Smooth muscle cell (in vitro differentiated cells): ENCODE data around the gene EIF4G1. TPM values are rescaled to one million over a fixed set of nuclear protein-coding genes. Genes with fewer than 3 reads are reported as not detected.

Experiments used
- DNase-seq: peaks from one replicate; lab custom pipeline; 2025; ENCODE audit not compliant: unreplicated experiment; lab: John Stamatoyannopoulos, UW
- H2AFZ ChIP-seq: fragments of 200-600 bp; sonication (generic); 2 replicates; pipeline ENCODE4 v1.6.0; 2016; ENCODE audit warnings: antibody characterized with exemption, low read depth, mild to moderate bottlenecking
- H3F3A ChIP-seq: fragments of 200-600 bp; sonication (generic); 2 replicates; pipeline ENCODE4 v1.6.0; 2017; ENCODE audit warnings: antibody characterized with exemption, low read depth
- H3K27ac ChIP-seq: fragments of 200-600 bp; sonication (generic); 2 replicates; pipeline ENCODE4 v1.5.1; 2016; ENCODE audit warnings: low read depth, mild to moderate bottlenecking
- H3K27me3 ChIP-seq: fragments of 200-600 bp; sonication (generic); 2 replicates; pipeline ENCODE4 v1.6.1; 2016; ENCODE audit warnings: low read depth, mild to moderate bottlenecking
- H3K36me3 ChIP-seq: fragments of 200-600 bp; sonication (generic); 2 replicates; pipeline ENCODE4 v1.5.1; 2016; ENCODE audit warnings: low read depth
- H3K4me1 ChIP-seq: fragments of 200-600 bp; sonication (generic); 2 replicates; pipeline ENCODE4 v1.5.1; 2016; ENCODE audit warnings: low read depth
- H3K4me2 ChIP-seq: fragments of 200-600 bp; sonication (generic); 2 replicates; pipeline ENCODE4 v1.6.0; 2016; ENCODE audit warnings: mild to moderate bottlenecking
- H3K4me3 ChIP-seq: fragments of 200-600 bp; sonication (generic); 2 replicates; pipeline ENCODE4 v1.5.1; 2016; ENCODE audit warnings: mild to moderate bottlenecking
- H3K79me2 ChIP-seq: fragments of 200-600 bp; sonication (generic); 2 replicates; pipeline ENCODE4 v1.6.0; 2016; ENCODE audit warnings: low read depth, mild to moderate bottlenecking
- H3K9ac ChIP-seq: fragments of 200-600 bp; sonication (generic); 2 replicates; pipeline ENCODE4 v1.6.0; 2016; ENCODE audit warnings: low read depth
- H3K9me3 ChIP-seq: fragments of 200-600 bp; sonication (generic); replicated peaks from 2 replicates; pipeline ENCODE4 v1.5.1; 2016; ENCODE audit warnings: low read depth
- H4K20me1 ChIP-seq: fragments of 200-600 bp; sonication (generic); 2 replicates; pipeline ENCODE4 v1.6.0; 2016; ENCODE audit warnings: low read depth
- CTCF ChIP-seq: fragments of 200-600 bp; sonication (generic); IDR thresholded peaks from 2 replicates; pipeline ENCODE4 v1.5.1; 2017; ENCODE audit warnings: borderline replicate concordance, mild to moderate bottlenecking, antibody characterized with exemption; ENCODE audit not compliant: insufficient read depth, poor library complexity, severe bottlenecking
- WGBS: methylation state at CpG from one replicate; pipeline ENCODE4 v1.1.7; 2016; ENCODE audit warnings: low lambda C conversion rate; 5-methylcytosine and 5-hydroxymethylcytosine counted together
- polyA plus RNA-seq: library from polyadenylated mRNA; unstranded; fragments of >200 nt; fragmentation: Nextera tagmentation; extraction: Ambion mirVana; gene quantifications from 2 replicates; pipeline ENCODE4 v1.2.1, GENCODE V29; 2016
- total RNA-seq: library from RNA; depleted of rRNA; stranded (reverse); fragments of >200 nt; gene quantifications from 2 replicates; pipeline ENCODE4 v1.2.3, GENCODE V29; 2014

Gene EIF4G1
- total and polyA plus RNA-seq, 2 experiments from 2014 or later = 171 to 198 TPM

DNA sequence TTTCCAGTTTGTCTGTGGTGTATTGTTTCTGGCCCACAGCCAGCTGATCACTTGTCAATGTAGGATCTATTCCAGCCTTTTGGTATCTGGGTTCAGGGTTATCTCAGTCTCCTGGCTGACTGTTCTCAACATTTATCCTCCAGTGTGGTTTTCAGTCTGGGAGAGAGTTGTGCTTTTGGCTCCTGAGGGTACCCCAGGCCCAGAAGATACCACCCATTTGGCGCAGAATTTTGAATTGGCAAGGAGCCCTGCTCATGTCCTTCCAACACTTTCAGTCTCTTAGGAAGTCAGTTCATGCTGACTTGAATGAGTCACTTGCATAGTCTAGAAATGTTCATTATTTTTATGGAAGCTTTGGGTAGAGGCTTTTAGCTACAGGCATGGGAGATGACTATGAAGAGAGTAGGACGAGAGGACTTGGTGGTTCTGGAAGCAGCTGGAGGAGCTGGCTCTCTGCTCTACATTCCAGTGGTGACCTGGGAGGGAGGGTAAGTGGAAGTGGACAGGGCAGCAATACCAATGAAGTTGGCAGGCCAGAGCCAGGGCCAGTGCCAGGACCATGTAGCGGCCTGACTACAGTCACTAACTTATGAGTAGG lies 54.3 kb downstream of the EIF4G1 start:
- H4K20me1 ChIP-seq = peaks cover 13% of the 10 kb centered on the region
- no peak overlapping the region for H3K27ac ChIP-seq
- no peaks in the 10 kb centered on the region for H3K9me3 ChIP-seq
- H3K9ac ChIP-seq = no peak overlapping the region
- H3K4me3 ChIP-seq = no peak overlapping the region
- H3K36me3 ChIP-seq = peaks cover 7% of the 10 kb centered on the region
- H2AFZ ChIP-seq = no peak overlapping the region
- H3K4me1 ChIP-seq = peaks cover 6% of the 10 kb centered on the region
- no peak for DNase-seq
- TF ChIP-seq CTCF = no peak
- H3F3A ChIP-seq = peaks cover 11% of the 10 kb centered on the region
- H3K27me3 ChIP-seq = no peaks in the 10 kb centered on the region
- no peak overlapping the region for H3K4me2 ChIP-seq
- 88% methylated on average over 3 of the region's 3 CpGs for WGBS
- H3K79me2 ChIP-seq = peaks cover 15% of the 10 kb centered on the region

DNA sequence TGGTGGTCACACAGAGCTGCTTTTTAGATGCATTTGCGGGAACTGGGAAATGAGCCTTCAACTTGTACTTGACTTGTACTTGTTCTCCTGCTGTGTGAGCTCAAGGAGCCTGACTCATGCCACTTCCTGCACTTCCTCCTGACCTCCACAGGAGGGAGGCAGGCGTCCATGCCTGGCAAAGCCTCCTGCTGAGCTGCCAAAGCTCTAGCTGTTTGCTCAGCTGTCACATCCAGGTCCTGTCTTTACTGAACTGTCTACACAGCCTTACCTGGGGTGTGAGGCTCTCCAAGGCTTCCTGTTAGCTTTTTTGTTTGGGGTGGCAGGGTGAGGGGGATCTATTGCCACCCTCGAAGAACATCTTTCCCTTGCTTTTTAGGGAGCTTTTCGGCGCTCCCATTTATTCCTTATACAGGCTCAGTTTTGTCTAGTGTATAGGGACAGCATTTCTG lies 57.2 kb downstream of the EIF4G1 start:
- Histone ChIP-seq H3K9ac (no peak overlapping the region), H3K4me3 (no peak overlapping the region), H2AFZ (no peak overlapping the region), H3F3A (peaks cover 6% of the 10 kb centered on the region), H3K79me2 (no peaks in the 10 kb centered on the region), H4K20me1 (peaks cover 3% of the 10 kb centered on the region), H3K4me1 (no peaks in the 10 kb centered on the region), H3K4me2 (no peak overlapping the region), H3K27ac (no peak overlapping the region), H3K9me3 (no peaks in the 10 kb centered on the region), H3K36me3 (peaks cover 3% of the 10 kb centered on the region), H3K27me3 (no peaks in the 10 kb centered on the region)
- TF ChIP-seq CTCF = peak; percentile 95
- WGBS = 54% methylated on average over 5 of the region's 5 CpGs
- peak; percentile 14 for DNase-seq

DNA sequence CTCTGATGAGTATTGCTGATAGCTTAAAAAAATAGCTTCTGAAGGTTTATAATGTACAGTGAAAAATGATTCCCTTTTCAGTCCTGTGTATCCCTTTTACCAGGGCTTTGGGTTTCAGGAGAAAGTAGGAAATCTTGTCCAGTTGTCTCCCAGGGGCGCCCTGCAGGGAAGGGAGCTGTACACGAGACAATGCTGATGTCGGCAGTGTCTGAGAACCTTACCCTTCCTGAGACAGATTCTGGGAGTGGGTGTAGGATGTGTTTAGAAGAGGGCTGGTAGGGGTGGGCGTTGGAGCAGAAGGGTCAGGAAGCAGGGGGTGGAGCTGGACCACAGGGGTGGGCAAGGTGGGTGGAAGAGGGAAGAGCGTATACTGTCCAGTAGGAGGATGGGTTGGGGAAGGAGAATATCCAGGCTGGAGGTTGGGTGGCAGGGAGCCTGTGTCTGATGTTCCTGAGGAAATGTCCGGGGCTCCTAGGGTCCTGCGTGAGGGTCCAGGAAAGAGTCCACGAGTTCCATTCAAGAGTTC lies 58.0 kb downstream of the EIF4G1 start:
- TF ChIP-seq CTCF = no peak
- WGBS = 77% methylated on average over 8 of the region's 8 CpGs

GRCh38 chr3:184372911-184373310 lies 58.5 kb downstream of the EIF4G1 start:
- peaks cover under 1% of the 10 kb centered on the region for H4K20me1 ChIP-seq
- no peak overlapping the region for H3K4me2 ChIP-seq
- H3K27me3 ChIP-seq = no peaks in the 10 kb centered on the region
- no peak overlapping the region for H3K27ac ChIP-seq
- H3K36me3 ChIP-seq = no peaks in the 10 kb centered on the region
- no peak overlapping the region for H3K4me3 ChIP-seq
- H3K79me2 ChIP-seq = no peaks in the 10 kb centered on the region
- H3K9ac ChIP-seq = no peak overlapping the region
- no peaks in the 10 kb centered on the region for H3K9me3 ChIP-seq
- DNase-seq = no peak
- H3F3A ChIP-seq = peaks cover 6% of the 10 kb centered on the region
- no peak for TF ChIP-seq CTCF
- H3K4me1 ChIP-seq = peaks cover 5% of the 10 kb centered on the region
- no peak overlapping the region for H2AFZ ChIP-seq
- 88% methylated on average over 5 of the region's 5 CpGs for WGBS

More for the DNA sequence above, 58.0 kb downstream of the EIF4G1 start:
- peaks cover 3% of the 10 kb centered on the region for H4K20me1 ChIP-seq
- no peak overlapping the region for H3K9ac ChIP-seq
- no peak overlapping the region for H3K4me2 ChIP-seq
- no peaks in the 10 kb centered on the region for H3K9me3 ChIP-seq
- no peak overlapping the region for H3K27ac ChIP-seq
- no peaks in the 10 kb centered on the region for H3K36me3 ChIP-seq
- DNase-seq = no peak
- no peaks in the 10 kb centered on the region for H3K4me1 ChIP-seq
- H3K27me3 ChIP-seq = no peaks in the 10 kb centered on the region
- H3F3A ChIP-seq = peaks cover 6% of the 10 kb centered on the region
- H2AFZ ChIP-seq = no peak overlapping the region
- no peak overlapping the region for H3K4me3 ChIP-seq
- no peaks in the 10 kb centered on the region for H3K79me2 ChIP-seq
